HFFc6 (cell line): Measurements from ENCODE around the gene SENP7. TPM values are rescaled to one million over a fixed set of nuclear protein-coding genes. Genes with fewer than 3 reads are reported as not detected.

ENCODE experiments used
- DNase-seq: peaks from one replicate; pipeline ENCODE4 v3.0.0-alpha.2; 2018
- H3K27ac Mint-ChIP-seq: 2 replicates; pipeline ENCODE4 v1.8.0; 2020; ENCODE audit warnings: mild to moderate bottlenecking, mixed read lengths
- H3K27me3 Mint-ChIP-seq: 2 replicates; pipeline ENCODE4 v1.8.0; 2021; ENCODE audit warnings: mild to moderate bottlenecking, moderate library complexity, mixed read lengths; ENCODE audit not compliant: insufficient read depth
- H3K36me3 Mint-ChIP-seq: 2 replicates; pipeline ENCODE4 v1.8.0; 2021; ENCODE audit warnings: low read depth, mixed read lengths
- H3K4me1 Mint-ChIP-seq: 2 replicates; pipeline ENCODE4 v1.8.0; 2020; ENCODE audit warnings: low read depth, mixed read lengths
- H3K4me3 Mint-ChIP-seq: 2 replicates; pipeline ENCODE4 v1.8.0; 2020; ENCODE audit warnings: mild to moderate bottlenecking, moderate library complexity, mixed read lengths
- H3K9me3 Mint-ChIP-seq: 2 replicates; pipeline ENCODE4 v1.8.0; 2020; ENCODE audit warnings: mild to moderate bottlenecking, mixed read lengths
- total RNA-seq, 6 experiments: library from RNA; stranded (reverse); fragmentation: NEBNext Ultra II Directional; extraction: Animal tissue kit (Norgen Biotek cat#: 25700); gene quantifications; 2 replicates in 1 of 6; 3 replicates in 5 of 6; pipeline ENCODE4 v1.2.3, GENCODE V29; 2021
- TF ChIP-seq, protein P1 (sequence below): fragments of 200-600 bp; sonication (generic); IDR thresholded peaks from 2 replicates; pipeline ENCODE4 v1.5.0; 2021; ENCODE audit warnings: antibody characterized with exemption, mild to moderate bottlenecking

SENP7 gene
- total RNA-seq, 6 experiments from 2014 or later: 4.1 to 6.7 (median 5.6) TPM

DNA sequence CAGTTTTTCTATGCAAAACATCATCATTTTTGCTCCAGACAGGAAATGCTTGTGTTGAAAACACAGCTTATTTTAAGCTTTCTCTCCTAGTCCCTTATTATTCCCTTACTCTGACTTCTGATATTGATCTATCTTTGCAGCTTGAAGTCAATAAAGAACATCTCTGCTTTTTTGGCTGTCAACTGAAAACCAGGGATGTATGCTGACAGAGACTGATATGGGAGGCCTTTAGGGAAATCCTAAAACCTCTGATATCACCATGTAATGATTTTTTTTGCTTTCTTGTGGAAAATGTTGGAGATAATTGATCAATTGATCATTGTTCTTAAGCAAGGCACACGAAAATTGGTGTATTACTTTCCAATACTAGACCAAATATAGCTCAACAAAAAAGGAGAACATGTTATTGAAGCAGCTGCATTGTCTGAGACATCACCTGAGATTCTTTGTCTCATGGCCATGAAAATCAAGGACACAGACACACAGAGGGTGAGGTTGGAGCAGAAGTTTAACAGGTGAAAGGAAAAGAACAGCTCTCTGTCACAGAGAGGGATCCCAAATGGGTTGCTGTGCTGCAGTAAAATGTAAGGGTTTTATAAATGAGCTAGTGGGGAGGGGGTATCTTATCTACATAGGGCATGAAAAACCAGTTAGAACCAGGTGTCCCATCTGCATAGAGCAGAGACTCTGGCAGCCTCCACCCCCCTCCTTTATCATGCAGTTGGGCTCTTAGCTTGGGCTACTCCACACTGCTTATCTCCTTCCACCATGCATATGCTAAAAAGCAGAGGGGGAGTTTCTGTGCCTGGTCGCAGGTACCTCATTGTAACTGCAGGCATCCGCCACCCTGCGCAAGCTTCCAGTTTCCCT, 17.0 kb upstream of the SENP7 start:
- TF ChIP-seq, protein P1, sequence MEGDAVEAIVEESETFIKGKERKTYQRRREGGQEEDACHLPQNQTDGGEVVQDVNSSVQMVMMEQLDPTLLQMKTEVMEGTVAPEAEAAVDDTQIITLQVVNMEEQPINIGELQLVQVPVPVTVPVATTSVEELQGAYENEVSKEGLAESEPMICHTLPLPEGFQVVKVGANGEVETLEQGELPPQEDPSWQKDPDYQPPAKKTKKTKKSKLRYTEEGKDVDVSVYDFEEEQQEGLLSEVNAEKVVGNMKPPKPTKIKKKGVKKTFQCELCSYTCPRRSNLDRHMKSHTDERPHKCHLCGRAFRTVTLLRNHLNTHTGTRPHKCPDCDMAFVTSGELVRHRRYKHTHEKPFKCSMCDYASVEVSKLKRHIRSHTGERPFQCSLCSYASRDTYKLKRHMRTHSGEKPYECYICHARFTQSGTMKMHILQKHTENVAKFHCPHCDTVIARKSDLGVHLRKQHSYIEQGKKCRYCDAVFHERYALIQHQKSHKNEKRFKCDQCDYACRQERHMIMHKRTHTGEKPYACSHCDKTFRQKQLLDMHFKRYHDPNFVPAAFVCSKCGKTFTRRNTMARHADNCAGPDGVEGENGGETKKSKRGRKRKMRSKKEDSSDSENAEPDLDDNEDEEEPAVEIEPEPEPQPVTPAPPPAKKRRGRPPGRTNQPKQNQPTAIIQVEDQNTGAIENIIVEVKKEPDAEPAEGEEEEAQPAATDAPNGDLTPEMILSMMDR: no peak
- no peaks in the 10 kb centered on the region for H3K9me3 Mint-ChIP-seq

DNA sequence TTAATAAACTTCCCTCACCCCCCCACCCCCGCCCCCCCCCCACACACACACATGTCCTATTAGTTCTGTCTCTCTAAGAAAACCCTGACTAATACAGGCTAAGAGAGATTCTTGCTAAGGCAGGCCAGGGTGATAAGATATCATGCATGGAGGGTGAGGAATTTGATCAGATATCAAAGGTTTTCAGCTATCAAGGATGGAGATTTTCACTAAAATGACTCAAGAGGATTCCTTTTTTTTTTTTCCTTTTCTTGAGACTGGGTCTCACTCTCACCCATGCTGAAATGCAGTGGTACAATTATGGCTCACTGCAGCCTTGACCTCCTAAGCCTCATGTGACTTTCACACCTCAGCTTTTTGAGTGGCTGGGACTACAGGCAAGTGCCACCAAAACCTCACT, 14.9 kb upstream of the SENP7 start:
- Mint-ChIP-seq H3K27me3 (peaks cover 2% of the 10 kb centered on the region), H3K27ac (no peak overlapping the region), H3K9me3 (no peaks in the 10 kb centered on the region), H3K4me1 (peaks cover 18% of the 10 kb centered on the region), H3K36me3 (no peaks in the 10 kb centered on the region), H3K4me3 (no peak overlapping the region)
- DNase-seq: no peak
- TF ChIP-seq, protein P1: no peak

More for the DNA sequence above, 17.0 kb upstream of the SENP7 start:
- H3K4me3 Mint-ChIP-seq: no peak overlapping the region
- peaks cover 35% of the 10 kb centered on the region for H3K4me1 Mint-ChIP-seq
- peaks cover under 1% of the 10 kb centered on the region; the same call in 1 of the 2 replicates for H3K27me3 Mint-ChIP-seq
- H3K27ac Mint-ChIP-seq: no peak overlapping the region
- DNase-seq: no peak
- H3K36me3 Mint-ChIP-seq: no peaks in the 10 kb centered on the region

DNA sequence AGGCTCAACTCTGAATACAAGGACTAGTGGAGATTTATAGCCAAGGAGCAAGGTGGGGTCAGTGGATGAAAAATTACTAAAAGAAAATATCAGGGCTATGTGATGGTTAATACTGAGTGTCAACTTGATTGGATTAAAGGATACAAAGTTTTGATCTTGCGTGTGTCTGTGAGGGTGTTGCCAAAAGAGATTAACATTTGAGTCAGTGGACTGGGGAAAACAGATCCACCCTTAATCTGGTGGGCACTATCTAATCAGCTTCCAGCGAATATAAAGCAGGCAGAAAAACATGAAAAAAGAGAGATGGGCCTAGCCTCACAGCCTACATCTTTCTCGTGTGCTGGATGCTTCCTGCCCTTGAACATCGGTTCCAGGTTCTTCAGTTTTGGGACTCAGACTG, 14.4 kb upstream of the SENP7 start:
- Mint-ChIP-seq H3K27me3 (peaks cover 5% of the 10 kb centered on the region), H3K27ac (no peak overlapping the region), H3K36me3 (no peaks in the 10 kb centered on the region), H3K4me3 (no peak overlapping the region), H3K4me1 (peaks cover 14% of the 10 kb centered on the region), H3K9me3 (no peaks in the 10 kb centered on the region)
- DNase-seq: no peak
- TF ChIP-seq, protein P1: no peak

DNA sequence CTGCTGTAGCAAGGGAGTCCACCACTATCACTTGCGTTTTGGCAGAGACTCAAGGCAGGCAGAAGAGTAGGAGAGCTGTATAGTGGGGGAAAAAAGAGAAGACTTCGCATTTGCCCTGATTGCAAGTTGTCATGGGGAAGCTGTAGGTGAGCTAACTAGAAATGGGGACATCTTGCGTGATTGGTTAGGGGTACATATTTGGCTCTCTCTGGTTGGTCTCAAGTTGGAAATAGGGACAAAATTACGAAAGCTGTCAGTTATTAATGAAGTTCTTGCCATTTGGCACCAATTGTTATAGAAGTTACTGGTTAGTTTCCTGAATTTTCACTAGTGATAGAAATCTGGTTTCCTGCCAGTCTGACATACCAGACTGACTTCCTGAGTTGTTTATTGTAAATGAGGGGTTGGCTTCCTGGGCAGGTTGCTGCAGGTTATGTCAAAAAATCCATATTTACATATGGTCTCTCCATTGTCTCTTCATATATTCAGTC, 8.2 kb upstream of the SENP7 start:
- no peak overlapping the region for H3K4me3 Mint-ChIP-seq

DNA sequence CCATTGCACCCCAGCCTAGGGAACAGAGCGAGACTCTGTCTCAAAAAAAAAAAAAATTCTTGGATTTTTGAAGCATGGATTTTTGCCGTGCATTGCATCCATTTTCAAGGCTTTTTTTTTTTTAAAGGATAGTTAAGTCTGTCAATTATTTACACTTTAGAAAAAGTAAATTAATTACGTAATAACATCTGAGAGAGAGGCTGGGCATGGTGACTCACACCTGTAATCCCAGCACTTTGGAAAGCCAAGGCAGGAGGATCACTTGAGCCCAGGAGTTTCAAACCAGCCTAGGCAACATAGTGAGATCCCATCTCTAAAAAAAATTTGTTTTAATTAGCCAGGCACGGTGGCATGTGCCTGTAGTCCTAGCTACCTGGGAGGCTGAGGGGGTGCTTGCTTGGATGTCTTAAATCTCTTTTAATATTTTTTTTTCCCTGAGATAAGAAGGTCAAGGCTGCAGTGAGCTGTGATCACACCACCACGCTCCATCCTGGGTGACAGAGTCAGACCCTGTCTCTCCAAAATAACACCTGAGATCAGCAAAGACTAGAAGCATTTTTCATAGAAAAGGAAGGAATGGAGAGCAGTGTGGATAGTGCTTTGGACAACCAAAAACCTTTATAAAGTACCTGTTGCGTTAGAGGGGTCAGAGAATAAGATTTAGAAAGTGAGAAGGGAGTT, 6.8 kb upstream of the SENP7 start:
- no peak for DNase-seq
- Mint-ChIP-seq H3K4me1 (peaks cover 7% of the 10 kb centered on the region), H3K9me3 (no peaks in the 10 kb centered on the region), H3K27me3 (peaks cover 9% of the 10 kb centered on the region), H3K27ac (no peak overlapping the region), H3K36me3 (no peaks in the 10 kb centered on the region), H3K4me3 (no peak overlapping the region)
- TF ChIP-seq, protein P1: no peak

More for the DNA sequence above, 8.2 kb upstream of the SENP7 start:
- H3K27me3 Mint-ChIP-seq: peaks cover 11% of the 10 kb centered on the region
- DNase-seq: no peak
- peaks cover 7% of the 10 kb centered on the region for H3K4me1 Mint-ChIP-seq
- H3K27ac Mint-ChIP-seq: no peak overlapping the region
- no peaks in the 10 kb centered on the region for H3K9me3 Mint-ChIP-seq
- H3K36me3 Mint-ChIP-seq: no peaks in the 10 kb centered on the region
- TF ChIP-seq, protein P1: no peak
